Tibial nerve (tissue), 3 donors: ENCODE data around the gene DENND4B.

Experiments used
- POLR2A ChIP-seq, 2 donors: fragments of 450-650 bp; IDR thresholded peaks; one replicate each; pipeline ENCODE4 v1.6.1; 2017; ENCODE audit warnings: antibody characterized with exemption in 2 of 2, mild to moderate bottlenecking in 2 of 2, moderate library complexity in 2 of 2
- TF ChIP-seq, protein P1 (sequence below), 5 experiments: fragments of 200-600 bp in 3 of 5; fragments of 450-650 bp in 2 of 5; sonication (generic) in 3 of 5; IDR thresholded peaks; one replicate each; pipeline ENCODE4 v1.5.1; 2016 to 2019; ENCODE audit warnings: antibody characterized with exemption in 5 of 5, mild to moderate bottlenecking in 3 of 5, moderate library complexity in 2 of 5

DNA sequence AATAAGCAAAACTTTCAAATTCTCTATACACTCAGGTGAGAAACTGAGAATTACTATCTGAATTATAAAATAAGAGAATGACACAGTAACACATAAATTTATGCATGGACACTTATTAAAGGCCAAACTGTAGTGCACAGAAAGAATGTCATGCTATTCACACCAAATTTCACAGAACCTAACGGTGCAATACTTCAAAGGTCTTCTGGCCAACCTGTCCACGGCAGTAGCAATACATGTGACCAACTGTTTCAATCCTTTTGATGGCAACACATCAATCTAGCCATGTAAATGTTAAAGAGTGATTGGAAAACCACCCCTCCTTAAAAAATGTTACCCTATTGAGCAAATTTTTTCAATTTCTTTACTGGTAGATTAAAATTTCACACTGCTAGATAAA, 34.2 kb downstream of the DENND4B start:
- TF ChIP-seq, protein P1, sequence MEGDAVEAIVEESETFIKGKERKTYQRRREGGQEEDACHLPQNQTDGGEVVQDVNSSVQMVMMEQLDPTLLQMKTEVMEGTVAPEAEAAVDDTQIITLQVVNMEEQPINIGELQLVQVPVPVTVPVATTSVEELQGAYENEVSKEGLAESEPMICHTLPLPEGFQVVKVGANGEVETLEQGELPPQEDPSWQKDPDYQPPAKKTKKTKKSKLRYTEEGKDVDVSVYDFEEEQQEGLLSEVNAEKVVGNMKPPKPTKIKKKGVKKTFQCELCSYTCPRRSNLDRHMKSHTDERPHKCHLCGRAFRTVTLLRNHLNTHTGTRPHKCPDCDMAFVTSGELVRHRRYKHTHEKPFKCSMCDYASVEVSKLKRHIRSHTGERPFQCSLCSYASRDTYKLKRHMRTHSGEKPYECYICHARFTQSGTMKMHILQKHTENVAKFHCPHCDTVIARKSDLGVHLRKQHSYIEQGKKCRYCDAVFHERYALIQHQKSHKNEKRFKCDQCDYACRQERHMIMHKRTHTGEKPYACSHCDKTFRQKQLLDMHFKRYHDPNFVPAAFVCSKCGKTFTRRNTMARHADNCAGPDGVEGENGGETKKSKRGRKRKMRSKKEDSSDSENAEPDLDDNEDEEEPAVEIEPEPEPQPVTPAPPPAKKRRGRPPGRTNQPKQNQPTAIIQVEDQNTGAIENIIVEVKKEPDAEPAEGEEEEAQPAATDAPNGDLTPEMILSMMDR (IDR thresholded peaks at IDR 0.05), result no peak
- TF ChIP-seq POLR2A (IDR thresholded peaks at IDR 0.05), result no peak
